Glomerular visceral epithelial cell (primary cell): ENCODE data around the gene VDAC1.

Experiments
- DNase-seq: peaks from one replicate; pipeline ENCODE4 v3.0.0-alpha.2; 2016; ENCODE audit errors: extremely low spot score

Gene VDAC1

GRCh38 chr5:133926489-133927299, 78.1 kb downstream of the VDAC1 start:
- peak; percentile 23 for DNase-seq

GRCh38 chr5:133925866-133926488, 78.8 kb downstream of the VDAC1 start:
- DNase-seq = no peak

- no peak for DNase-seq
These were observed 79.5 kb downstream of the VDAC1 start for GRCh38 chr5:133925269-133925668.

GRCh38 chr5:133924221-133924920, 80.4 kb downstream of the VDAC1 start:
- DNase-seq = no peak

- no peak for DNase-seq
These were observed 82.8 kb downstream of the VDAC1 start for GRCh38 chr5:133921979-133922378.
